ENCODE measurements around the gene ANKRD55. TPM values are rescaled to one million over a fixed set of nuclear protein-coding genes. Genes with fewer than 3 reads are reported as not detected.
A peak's percentile ranks its signal among the peaks of the same experiment; 100 is the strongest.
"Not testable (repeated sequence)": the region's sequence is repeated elsewhere in the genome, so short reads cannot be mapped to it uniquely, and the experiment has no call there.

Gene ANKRD55
- total RNA-seq, 1 donor from 2014 or later, result 0.18 TPM

DNA sequence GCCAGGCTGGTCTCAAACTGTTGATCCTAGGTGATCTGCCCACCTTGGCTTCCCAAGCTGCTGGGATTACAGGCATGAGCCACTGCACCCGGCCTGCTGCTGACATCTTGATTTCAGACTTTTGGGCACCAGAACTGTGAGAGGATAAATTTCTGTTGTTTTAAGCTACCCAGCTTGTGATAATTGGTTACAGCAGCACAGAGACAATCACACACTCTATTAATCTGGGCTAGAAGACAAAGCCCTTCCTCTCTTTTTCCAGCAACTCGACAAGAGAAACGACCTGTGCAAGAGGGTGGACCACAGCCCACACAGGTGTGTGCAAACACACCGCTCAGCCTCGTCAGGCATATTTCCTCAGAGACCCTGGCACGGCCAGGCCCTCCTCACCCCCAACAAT is 4.5 kb downstream of the ANKRD55 start:
- no peak for DNase-seq (ENCODE audit: low spot score in 2 of 2, unreplicated experiment in 2 of 2)
- TF ChIP-seq, protein P1, sequence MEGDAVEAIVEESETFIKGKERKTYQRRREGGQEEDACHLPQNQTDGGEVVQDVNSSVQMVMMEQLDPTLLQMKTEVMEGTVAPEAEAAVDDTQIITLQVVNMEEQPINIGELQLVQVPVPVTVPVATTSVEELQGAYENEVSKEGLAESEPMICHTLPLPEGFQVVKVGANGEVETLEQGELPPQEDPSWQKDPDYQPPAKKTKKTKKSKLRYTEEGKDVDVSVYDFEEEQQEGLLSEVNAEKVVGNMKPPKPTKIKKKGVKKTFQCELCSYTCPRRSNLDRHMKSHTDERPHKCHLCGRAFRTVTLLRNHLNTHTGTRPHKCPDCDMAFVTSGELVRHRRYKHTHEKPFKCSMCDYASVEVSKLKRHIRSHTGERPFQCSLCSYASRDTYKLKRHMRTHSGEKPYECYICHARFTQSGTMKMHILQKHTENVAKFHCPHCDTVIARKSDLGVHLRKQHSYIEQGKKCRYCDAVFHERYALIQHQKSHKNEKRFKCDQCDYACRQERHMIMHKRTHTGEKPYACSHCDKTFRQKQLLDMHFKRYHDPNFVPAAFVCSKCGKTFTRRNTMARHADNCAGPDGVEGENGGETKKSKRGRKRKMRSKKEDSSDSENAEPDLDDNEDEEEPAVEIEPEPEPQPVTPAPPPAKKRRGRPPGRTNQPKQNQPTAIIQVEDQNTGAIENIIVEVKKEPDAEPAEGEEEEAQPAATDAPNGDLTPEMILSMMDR (IDR thresholded peaks at IDR 0.05; ENCODE audit: unreplicated experiment), result no peak
- no peak overlapping the region for H3K4me3 Mint-ChIP-seq
- H3K36me3 Mint-ChIP-seq, result peaks cover 4% of the 10 kb centered on the region
- H3K27me3 Mint-ChIP-seq (ENCODE audit: low read depth), result no peaks in the 10 kb centered on the region
- H3K9me3 Mint-ChIP-seq, result peaks cover 15% of the 10 kb centered on the region
- H3K27ac Mint-ChIP-seq, result no peak overlapping the region
- peaks cover 21% of the 10 kb centered on the region for H3K4me1 Mint-ChIP-seq

DNA sequence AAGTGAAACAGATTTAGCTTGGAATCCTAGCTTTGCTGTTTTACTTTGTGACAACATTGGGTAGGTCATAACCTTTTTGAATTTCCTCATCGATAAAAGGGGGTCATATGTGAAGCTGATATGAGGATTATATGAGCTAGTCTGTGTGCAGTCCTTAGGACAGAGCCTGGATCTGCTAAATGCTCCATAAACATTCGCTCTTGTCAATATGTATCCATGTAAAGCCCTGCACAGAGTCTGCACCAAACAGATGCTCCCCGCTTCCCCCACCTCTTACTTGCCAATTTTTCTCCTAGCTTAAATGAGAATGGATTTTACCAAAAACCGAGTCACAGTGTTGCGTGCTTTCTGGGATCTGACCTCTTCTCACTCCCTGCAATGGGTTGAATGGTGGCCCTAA is 5.4 kb downstream of the ANKRD55 start:
- Mint-ChIP-seq H3K36me3 (peaks cover 4% of the 10 kb centered on the region), H3K9me3 (peaks cover 23% of the 10 kb centered on the region), H3K4me3 (no peak overlapping the region), H3K27ac (no peak overlapping the region), H3K4me1 (peaks cover 18% of the 10 kb centered on the region), H3K27me3 (ENCODE audit: low read depth) (no peaks in the 10 kb centered on the region)
- no peak for DNase-seq (ENCODE audit: low spot score in 2 of 2, unreplicated experiment in 2 of 2)
- TF ChIP-seq, protein P1 (IDR thresholded peaks at IDR 0.05; ENCODE audit: unreplicated experiment), result no peak

- DNase-seq (ENCODE audit: low spot score in 2 of 2, unreplicated experiment in 2 of 2); H3K27ac Mint-ChIP-seq; H3K4me3 Mint-ChIP-seq; H3K4me1 Mint-ChIP-seq; H3K27me3 Mint-ChIP-seq (ENCODE audit: low read depth): not testable (repeated sequence)
- Mint-ChIP-seq H3K36me3 (peaks cover 10% of the 10 kb centered on the region), H3K9me3 (peaks cover 50% of the 10 kb centered on the region)
Measured at GRCh38 chr5:56223298-56223697, 9.8 kb downstream of the ANKRD55 start.

GRCh38 chr5:56221601-56222000 is 11.5 kb downstream of the ANKRD55 start:
- Mint-ChIP-seq H3K36me3 (peaks cover 14% of the 10 kb centered on the region), H3K9me3 (peaks cover 63% of the 10 kb centered on the region)
- not testable (repeated sequence) for H3K27ac Mint-ChIP-seq; H3K4me3 Mint-ChIP-seq; H3K4me1 Mint-ChIP-seq; DNase-seq (ENCODE audit: low spot score in 2 of 2, unreplicated experiment in 2 of 2); H3K27me3 Mint-ChIP-seq (ENCODE audit: low read depth)

GRCh38 chr5:56215019-56215830 is 17.9 kb downstream of the ANKRD55 start:
- TF ChIP-seq, protein P1 (IDR thresholded peaks at IDR 0.05; ENCODE audit: unreplicated experiment), result no peak
- Mint-ChIP-seq H3K27ac (no peak overlapping the region), H3K4me1 (peaks cover 12% of the 10 kb centered on the region), H3K36me3 (peaks cover 14% of the 10 kb centered on the region), H3K9me3 (peaks cover 41% of the 10 kb centered on the region), H3K4me3 (no peak overlapping the region), H3K27me3 (ENCODE audit: low read depth) (no peaks in the 10 kb centered on the region)
- DNase-seq (ENCODE audit: low spot score in 2 of 2, unreplicated experiment in 2 of 2), result no peak

GRCh38 chr5:56213886-56214535 is 19.1 kb downstream of the ANKRD55 start:
- H3K27me3 Mint-ChIP-seq (ENCODE audit: low read depth); H3K4me3 Mint-ChIP-seq; H3K27ac Mint-ChIP-seq; DNase-seq (ENCODE audit: low spot score in 2 of 2, unreplicated experiment in 2 of 2): not testable (repeated sequence)
- Mint-ChIP-seq H3K4me1 (peaks cover 12% of the 10 kb centered on the region), H3K9me3 (peaks cover 35% of the 10 kb centered on the region), H3K36me3 (peaks cover 13% of the 10 kb centered on the region)

GRCh38 chr5:56212130-56212879 is 20.8 kb downstream of the ANKRD55 start:
- peaks cover 24% of the 10 kb centered on the region for H3K9me3 Mint-ChIP-seq
- no peaks in the 10 kb centered on the region for H3K27me3 Mint-ChIP-seq (ENCODE audit: low read depth)
- peaks cover 12% of the 10 kb centered on the region for H3K4me1 Mint-ChIP-seq
- no peak overlapping the region for H3K4me3 Mint-ChIP-seq
- TF ChIP-seq, protein P1 (IDR thresholded peaks at IDR 0.05; ENCODE audit: unreplicated experiment), result no peak
- peaks cover 13% of the 10 kb centered on the region for H3K36me3 Mint-ChIP-seq
- peak overlapping the region; percentile 48 for H3K27ac Mint-ChIP-seq
- DNase-seq (ENCODE audit: low spot score in 2 of 2, unreplicated experiment in 2 of 2), result no peak

All from mesothelial cell of epicardium (in vitro differentiated cells).